Measurements from ENCODE around the gene MRPL19. TPM values are rescaled to one million over a fixed set of nuclear protein-coding genes. Genes with fewer than 3 reads are reported as not detected.

The MRPL19 gene
- total RNA-seq, 1 experiment from 2014 or later: 85.9 TPM

DNA sequence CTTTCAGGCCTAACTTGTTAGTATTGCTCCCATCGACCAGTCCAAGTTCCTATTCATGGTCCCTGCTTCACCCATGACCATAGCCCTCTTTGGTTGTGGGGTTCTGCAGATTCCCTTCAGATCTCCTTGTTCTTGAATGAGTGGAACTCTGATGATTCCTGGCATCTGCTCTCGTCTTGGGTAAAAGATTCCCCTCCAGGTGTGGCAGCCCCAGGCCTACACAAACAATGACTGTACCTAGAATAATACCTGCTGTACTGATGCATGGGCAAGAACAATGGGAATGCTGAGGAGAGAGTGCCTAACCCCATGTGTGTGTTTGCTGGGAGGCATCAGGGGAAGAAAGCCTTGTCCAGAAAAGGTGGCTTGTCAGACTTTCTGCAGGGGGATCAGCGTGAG lies 39.2 kb upstream of the MRPL19 start:
- Histone ChIP-seq H3K36me3 (ENCODE audit: low read depth, low read length) (no peaks in the 10 kb centered on the region), H3K4me1 (ENCODE audit: insufficient read depth, low read length) (peaks cover 64% of the 10 kb centered on the region), H3K9me2 (replicated peaks; ENCODE audit: low read length) (no peaks in the 10 kb centered on the region), H3F3A (ENCODE audit: low read length, unreplicated experiment) (peaks cover 12% of the 10 kb centered on the region), H3K4me3 (ENCODE audit: low read length) (no peak overlapping the region), H3K27ac (ENCODE audit: low read length) (peak overlapping the region; percentile 93), H2AFZ (ENCODE audit: low read length) (0 out of 2 replicates have a peak overlapping the region, but pooled peaks have one; percentile 9), H3K9ac (ENCODE audit: low read length) (no peak overlapping the region; the same call in 1 of the 2 replicates), H3K27me3 (ENCODE audit: low read length) (no peaks in the 10 kb centered on the region), H4K20me1 (ENCODE audit: low read length) (no peaks in the 10 kb centered on the region), H3K9me3 (ENCODE audit: low read length) (no peaks in the 10 kb centered on the region), H3K79me2 (ENCODE audit: low read length) (no peaks in the 10 kb centered on the region), H3K4me2 (ENCODE audit: low read length) (peak overlapping the region; percentile 84; the same call in 1 of the 2 replicates)
- BruUV-seq (replicated peaks): no TSS peak
- TF ChIP-seq, protein P1, sequence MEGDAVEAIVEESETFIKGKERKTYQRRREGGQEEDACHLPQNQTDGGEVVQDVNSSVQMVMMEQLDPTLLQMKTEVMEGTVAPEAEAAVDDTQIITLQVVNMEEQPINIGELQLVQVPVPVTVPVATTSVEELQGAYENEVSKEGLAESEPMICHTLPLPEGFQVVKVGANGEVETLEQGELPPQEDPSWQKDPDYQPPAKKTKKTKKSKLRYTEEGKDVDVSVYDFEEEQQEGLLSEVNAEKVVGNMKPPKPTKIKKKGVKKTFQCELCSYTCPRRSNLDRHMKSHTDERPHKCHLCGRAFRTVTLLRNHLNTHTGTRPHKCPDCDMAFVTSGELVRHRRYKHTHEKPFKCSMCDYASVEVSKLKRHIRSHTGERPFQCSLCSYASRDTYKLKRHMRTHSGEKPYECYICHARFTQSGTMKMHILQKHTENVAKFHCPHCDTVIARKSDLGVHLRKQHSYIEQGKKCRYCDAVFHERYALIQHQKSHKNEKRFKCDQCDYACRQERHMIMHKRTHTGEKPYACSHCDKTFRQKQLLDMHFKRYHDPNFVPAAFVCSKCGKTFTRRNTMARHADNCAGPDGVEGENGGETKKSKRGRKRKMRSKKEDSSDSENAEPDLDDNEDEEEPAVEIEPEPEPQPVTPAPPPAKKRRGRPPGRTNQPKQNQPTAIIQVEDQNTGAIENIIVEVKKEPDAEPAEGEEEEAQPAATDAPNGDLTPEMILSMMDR (conservative IDR thresholded peaks at IDR 0.05; ENCODE audit: low read depth, low read length): no peak
- TF ChIP-seq EZH2phosphoT487 (IDR thresholded peaks at IDR 0.05; ENCODE audit: borderline replicate concordance, low read length): no peak
- TF ChIP-seq EZH2 (IDR thresholded peaks at IDR 0.05; ENCODE audit: low read length, unreplicated experiment): no peak
- ATAC-seq (no peak), DNase-seq (peak; percentile 45)
- ChIA-PET CTCF (interaction anchor here (1.8 to 2.1 kb wide), 2 partner anchors 19 to 141 kb away, joined by 12 to 14 read pairs; no protein-coding TSS in a partner anchor), POLR2A (ENCODE audit: unreplicated experiment) (no interaction called here)
- intact Hi-C loops (cut with micrococcal nuclease): loop anchor here (5.0 kb wide), 2 partner anchors 85 to 125 kb away; no protein-coding TSS in a partner anchor

DNA sequence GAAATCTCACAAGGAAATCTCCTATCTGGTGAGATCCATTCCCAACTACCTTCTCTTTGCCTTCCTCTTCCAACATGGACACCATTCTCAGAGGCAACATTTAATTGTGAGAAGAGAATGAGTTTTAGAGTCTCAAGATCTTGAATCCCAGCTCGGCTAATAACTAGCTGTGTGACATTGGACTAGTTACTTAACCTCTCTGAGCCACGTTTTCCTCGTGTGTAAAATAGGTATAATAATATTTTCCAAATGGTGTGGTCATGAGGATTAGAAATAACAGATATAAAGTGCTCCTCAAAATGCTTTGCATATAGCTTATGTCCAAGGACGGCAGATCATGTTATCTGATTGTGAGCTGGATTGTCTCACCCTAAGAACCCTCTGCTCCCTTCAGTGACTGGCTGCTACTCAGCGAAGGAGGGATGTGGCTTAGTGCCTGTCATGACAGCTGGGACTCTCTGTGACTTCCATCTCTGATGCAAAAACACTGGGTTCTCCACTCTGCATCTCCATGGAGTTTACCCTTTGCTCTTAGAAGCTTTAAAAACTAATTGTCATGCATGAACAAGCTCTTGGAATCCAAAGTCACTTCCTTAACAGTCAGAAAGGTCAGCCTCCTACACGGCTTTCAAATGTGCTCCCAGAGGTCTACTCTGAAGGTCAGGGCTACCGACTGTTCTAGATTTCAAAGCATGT lies 38.4 kb upstream of the MRPL19 start:
- Histone ChIP-seq H4K20me1 (ENCODE audit: low read length) (no peaks in the 10 kb centered on the region), H3K4me3 (ENCODE audit: low read length) (peak overlapping the region; percentile 53; the same call in 1 of the 2 replicates), H3K4me1 (ENCODE audit: insufficient read depth, low read length) (peaks cover 60% of the 10 kb centered on the region), H3K4me2 (ENCODE audit: low read length) (peak overlapping the region; percentile 84), H3K9ac (ENCODE audit: low read length) (no peak overlapping the region), H3K27me3 (ENCODE audit: low read length) (no peaks in the 10 kb centered on the region), H3K9me3 (ENCODE audit: low read length) (no peaks in the 10 kb centered on the region), H3K36me3 (ENCODE audit: low read depth, low read length) (no peaks in the 10 kb centered on the region), H3K79me2 (ENCODE audit: low read length) (no peaks in the 10 kb centered on the region), H3K27ac (ENCODE audit: low read length) (peak overlapping the region; percentile 93), H2AFZ (ENCODE audit: low read length) (peak overlapping the region; percentile 83), H3F3A (ENCODE audit: low read length, unreplicated experiment) (peaks cover 12% of the 10 kb centered on the region), H3K9me2 (replicated peaks; ENCODE audit: low read length) (no peaks in the 10 kb centered on the region)
- no TSS peak for BruUV-seq (replicated peaks)
- ChIA-PET CTCF (interaction anchor here (0.9 to 1.4 kb wide), 3 partner anchors 20 to 143 kb away, joined by 5 to 7 read pairs (median 6); no protein-coding TSS in a partner anchor), POLR2A (ENCODE audit: unreplicated experiment) (no interaction called here)
- DNase-seq (peak; percentile 61), ATAC-seq (peak; percentile 13)
- TF ChIP-seq, protein P1 (conservative IDR thresholded peaks at IDR 0.05; ENCODE audit: low read depth, low read length): no peak
- TF ChIP-seq EZH2 (IDR thresholded peaks at IDR 0.05; ENCODE audit: low read length, unreplicated experiment): no peak
- TF ChIP-seq EZH2phosphoT487 (IDR thresholded peaks at IDR 0.05; ENCODE audit: borderline replicate concordance, low read length): no peak
- intact Hi-C loops (cut with micrococcal nuclease): loop anchor here (5.0 kb wide), 2 partner anchors 86 to 126 kb away; no protein-coding TSS in a partner anchor
